22Rv1 (cell line): ENCODE measurements around the gene ANXA11.
A peak's percentile ranks its signal among the peaks of the same experiment; 100 is the strongest.

Experiments
- ZFX ChIP-seq: fragments of 450-650 bp; IDR thresholded peaks from 2 replicates; pipeline ENCODE4 v1.6.1; 2017; ENCODE audit warnings: antibody characterized with exemption, borderline replicate concordance
- TF ChIP-seq, protein P1 (sequence below): fragments of 450-650 bp; IDR thresholded peaks from 2 replicates; pipeline ENCODE4 v1.5.1; 2017; ENCODE audit warnings: mild to moderate bottlenecking

GRCh38 chr10:80204677-80205476 is 460 bp downstream of the ANXA11 start:
- TF ChIP-seq, protein P1, sequence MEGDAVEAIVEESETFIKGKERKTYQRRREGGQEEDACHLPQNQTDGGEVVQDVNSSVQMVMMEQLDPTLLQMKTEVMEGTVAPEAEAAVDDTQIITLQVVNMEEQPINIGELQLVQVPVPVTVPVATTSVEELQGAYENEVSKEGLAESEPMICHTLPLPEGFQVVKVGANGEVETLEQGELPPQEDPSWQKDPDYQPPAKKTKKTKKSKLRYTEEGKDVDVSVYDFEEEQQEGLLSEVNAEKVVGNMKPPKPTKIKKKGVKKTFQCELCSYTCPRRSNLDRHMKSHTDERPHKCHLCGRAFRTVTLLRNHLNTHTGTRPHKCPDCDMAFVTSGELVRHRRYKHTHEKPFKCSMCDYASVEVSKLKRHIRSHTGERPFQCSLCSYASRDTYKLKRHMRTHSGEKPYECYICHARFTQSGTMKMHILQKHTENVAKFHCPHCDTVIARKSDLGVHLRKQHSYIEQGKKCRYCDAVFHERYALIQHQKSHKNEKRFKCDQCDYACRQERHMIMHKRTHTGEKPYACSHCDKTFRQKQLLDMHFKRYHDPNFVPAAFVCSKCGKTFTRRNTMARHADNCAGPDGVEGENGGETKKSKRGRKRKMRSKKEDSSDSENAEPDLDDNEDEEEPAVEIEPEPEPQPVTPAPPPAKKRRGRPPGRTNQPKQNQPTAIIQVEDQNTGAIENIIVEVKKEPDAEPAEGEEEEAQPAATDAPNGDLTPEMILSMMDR = peak; percentile 7; the same call in 1 of the 2 replicates
- no peak for TF ChIP-seq ZFX
